Sigmoid colon (tissue), 4 donors: ENCODE data around the gene LCMT1.

Experiments used
- CTCF ChIP-seq, 4 experiments: fragments of 450-650 bp in 3 of 4; fragments of 200-600 bp in 1 of 4; IDR thresholded peaks; one replicate each; pipeline ENCODE4 v1.5.1; 2016 to 2019; ENCODE audit warnings: antibody characterized with exemption in 4 of 4, mild to moderate bottlenecking in 3 of 4, moderate library complexity in 2 of 4
- EP300 ChIP-seq, 4 donors: sonication (generic); formaldehyde crosslinking; IDR thresholded peaks; one replicate each; pipeline ENCODE4 v1.6.1; 2017; ENCODE audit warnings: antibody characterized with exemption in 4 of 4
- POLR2A ChIP-seq, 2 donors: fragments of 450-650 bp; IDR thresholded peaks; one replicate each; pipeline ENCODE4 v1.6.1; 2016; ENCODE audit warnings: antibody characterized with exemption in 2 of 2, mild to moderate bottlenecking in 2 of 2, moderate library complexity in 2 of 2
- POLR2AphosphoS5 ChIP-seq, 4 donors: sonication (generic); formaldehyde crosslinking; IDR thresholded peaks; one replicate each; pipeline ENCODE4 v1.6.1; 2017; ENCODE audit warnings: antibody characterized with exemption in 4 of 4

GRCh38 chr16:25198021-25198420 lies 86.5 kb downstream of the LCMT1 start:
- TF ChIP-seq CTCF (IDR thresholded peaks at IDR 0.05): no peak
- no peak for TF ChIP-seq POLR2A (IDR thresholded peaks at IDR 0.05)
- no peak for TF ChIP-seq EP300 (IDR thresholded peaks at IDR 0.05)
- TF ChIP-seq POLR2AphosphoS5 (IDR thresholded peaks at IDR 0.05): no peak
